ENCODE results near the gene GABPB1.

The GABPB1 gene

DNA sequence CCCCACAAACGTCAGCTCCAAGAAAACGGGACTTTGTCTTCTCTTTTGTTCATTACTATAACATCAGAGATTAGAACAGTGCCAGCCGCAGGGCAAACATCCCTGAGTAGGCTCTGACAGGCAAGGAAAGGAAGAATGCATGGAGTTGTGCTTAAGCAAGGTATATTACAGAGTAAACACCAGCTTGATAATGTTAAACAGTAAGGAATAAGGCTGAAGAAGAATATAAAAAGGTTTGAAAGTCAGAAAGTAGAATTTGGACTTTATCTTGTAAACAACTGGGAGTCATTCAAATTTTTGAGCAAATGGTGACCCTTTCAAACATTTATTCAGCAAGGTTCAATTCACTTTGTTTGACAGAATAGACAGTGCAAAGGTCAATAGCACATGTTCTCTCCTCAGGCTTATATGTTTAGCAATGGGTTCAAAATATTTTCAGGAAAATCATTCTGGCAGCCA, 11.0 kb downstream of the GABPB1 start:
- no peak for DNase-seq (ENCODE audit: low spot score)

DNA sequence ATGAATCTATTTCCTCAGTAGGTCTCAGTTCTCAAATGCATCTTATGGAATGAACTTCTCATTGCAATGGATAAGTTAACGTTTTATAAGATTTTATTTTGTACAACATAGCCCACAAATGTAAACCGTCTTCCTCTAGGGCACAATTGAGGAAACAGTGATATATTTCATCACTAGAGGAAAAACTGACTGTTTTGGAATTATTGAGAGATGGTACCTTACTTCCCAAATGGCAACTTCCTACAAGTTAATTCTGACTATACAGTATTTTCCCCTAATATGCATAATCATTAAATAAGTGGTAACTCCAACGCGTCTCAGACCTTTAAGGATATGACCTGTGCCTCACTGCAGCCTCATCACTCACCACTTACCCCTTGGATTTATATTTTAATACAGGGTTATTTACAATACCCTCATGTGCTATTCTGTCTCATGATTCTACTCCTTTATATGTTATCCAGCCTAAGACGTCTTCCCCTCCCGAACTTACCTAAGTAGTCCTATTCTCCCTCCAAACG, 13.3 kb downstream of the GABPB1 start:
- no peak for DNase-seq (ENCODE audit: low spot score)

DNA sequence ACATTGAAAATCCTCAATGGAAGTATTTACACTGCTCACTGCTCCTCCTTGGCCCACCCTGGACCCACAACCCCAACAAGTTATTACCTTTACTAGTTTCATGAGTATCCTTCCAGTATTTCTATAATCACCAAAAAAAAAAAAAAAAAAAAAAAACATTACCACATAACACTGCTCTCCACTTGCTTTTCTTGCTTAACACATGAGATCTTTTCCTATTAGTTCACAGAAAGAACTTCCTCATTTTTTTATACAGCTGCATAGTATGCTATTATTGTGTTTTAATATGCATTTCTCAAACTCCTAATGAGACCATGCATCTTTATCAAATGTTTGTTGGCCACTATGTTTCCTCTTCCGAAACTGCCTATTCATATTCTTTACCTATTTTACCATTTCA, 14.6 kb downstream of the GABPB1 start:
- no peak for DNase-seq (ENCODE audit: low spot score)

DNA sequence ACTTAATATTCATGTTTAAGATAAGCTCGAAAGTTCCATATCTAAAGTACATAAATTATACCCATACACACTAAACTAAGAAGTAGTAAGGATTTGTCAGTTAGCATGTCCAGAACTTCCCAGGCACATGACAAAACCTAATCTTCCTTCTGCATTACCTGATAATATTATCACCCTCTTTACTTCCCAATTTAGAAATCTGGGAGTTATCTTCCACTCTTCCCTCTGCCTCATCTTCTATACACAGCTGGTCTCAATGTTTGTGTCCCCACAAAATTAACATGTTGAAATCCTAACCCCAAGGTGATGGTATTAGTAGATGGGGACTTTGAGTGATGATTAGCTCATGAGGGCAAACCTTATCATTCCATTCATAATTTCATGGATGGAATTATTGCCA, 15.3 kb downstream of the GABPB1 start:
- no peak for DNase-seq (ENCODE audit: low spot score)

DNA sequence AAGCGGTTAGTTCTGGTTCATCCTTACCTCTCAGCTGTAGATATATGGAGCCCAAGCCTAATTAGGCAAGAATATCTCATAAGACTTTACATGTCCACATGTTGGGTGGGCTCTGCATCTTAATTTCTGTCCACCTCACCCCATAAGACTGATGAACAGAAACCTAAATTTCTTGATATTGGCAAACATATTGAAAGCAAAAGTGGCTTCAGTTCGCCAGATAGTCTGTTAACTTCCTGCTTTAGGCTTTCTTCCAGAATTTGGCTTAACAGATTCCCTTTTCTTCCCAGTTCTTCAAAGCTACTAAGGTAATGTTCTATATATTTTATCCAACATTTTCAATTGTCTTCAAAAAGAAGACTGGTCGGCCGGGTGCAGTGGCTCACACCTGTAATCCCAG, 19.7 kb downstream of the GABPB1 start:
- no peak for DNase-seq (ENCODE audit: low spot score)

DNA sequence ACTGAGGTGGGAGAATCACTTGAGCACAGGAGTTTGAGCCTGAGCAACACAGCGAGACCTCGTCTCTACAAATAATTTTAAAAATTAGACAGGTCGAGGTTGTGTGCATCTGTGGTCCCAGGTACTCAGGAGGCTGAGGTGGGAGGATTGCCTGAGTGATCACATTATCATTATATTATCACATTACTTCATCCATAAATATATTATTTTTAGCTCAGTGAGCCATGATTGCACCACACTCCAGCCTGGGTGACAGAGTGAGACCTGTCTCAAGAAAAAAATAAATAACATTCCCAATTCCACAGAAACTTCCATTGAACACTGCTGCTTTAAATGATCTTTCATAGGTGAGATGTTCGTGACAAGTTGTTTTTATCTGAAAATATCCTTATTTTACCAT, 21.8 kb downstream of the GABPB1 start:
- no peak for DNase-seq (ENCODE audit: low spot score)

DNA sequence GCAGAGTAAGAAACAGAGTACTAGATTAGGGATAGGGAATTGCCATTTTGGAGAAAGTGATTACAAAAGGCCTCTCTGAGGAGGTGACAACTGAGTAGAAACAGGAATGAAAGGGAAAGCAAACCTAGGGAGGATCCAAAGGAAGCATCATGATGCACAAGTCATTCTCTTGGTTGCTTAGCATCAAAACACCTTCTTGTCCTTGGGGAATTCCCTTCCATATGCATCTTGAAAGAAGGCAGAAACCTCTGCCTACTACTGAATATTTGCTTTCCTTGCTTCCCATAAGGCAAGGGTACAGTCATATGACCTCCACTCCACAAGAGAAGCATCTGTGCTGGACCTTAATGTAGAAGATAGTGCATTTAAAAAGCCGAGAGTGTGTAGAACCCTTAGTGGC, 24.1 kb downstream of the GABPB1 start:
- no peak for DNase-seq (ENCODE audit: low spot score)

DNA sequence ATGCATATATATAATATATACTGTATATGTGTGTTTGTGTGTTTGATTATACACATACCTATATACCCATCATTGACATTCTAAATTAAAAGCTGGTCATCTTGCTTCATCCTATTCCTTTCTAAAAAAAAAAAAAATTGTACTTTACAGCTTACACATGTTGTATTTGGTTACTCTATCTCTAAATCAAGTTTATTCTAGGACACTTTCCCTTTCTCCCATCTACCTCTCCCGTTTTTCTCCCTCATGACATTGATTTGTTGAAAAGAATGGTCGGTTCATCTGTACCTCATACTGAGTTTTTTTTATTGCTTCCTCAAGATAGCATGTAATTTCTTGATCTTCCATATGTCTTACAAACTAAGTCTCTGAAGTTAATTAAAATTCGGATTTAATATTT, 26.9 kb downstream of the GABPB1 start:
- DNase-seq (ENCODE audit: low spot score), result no peak

DNA sequence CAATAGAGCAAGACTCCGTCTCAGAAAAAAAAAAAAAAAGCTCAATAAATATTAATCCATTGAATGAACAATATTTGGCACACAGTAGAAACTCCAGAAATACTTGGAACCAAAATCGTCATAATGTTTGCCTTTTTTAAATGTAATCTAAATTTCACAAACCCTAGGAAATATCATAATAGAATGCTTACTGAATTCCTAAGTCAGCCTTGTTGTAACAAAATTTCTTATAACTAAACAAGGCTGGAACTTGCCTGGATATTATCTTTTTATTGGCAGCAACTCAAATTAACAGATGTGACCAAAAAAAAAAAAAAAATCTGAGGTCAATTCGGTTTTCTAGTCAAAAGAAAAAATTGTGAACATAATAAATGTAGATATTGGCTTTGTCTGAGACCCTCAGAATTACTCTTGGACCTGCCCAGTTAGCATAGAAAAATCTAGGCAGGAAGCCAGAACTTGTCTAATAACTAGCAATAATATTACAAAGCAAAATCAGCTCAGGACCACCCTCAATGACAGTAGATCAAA, 33.3 kb downstream of the GABPB1 start:
- DNase-seq (ENCODE audit: low spot score), result no peak

DNA sequence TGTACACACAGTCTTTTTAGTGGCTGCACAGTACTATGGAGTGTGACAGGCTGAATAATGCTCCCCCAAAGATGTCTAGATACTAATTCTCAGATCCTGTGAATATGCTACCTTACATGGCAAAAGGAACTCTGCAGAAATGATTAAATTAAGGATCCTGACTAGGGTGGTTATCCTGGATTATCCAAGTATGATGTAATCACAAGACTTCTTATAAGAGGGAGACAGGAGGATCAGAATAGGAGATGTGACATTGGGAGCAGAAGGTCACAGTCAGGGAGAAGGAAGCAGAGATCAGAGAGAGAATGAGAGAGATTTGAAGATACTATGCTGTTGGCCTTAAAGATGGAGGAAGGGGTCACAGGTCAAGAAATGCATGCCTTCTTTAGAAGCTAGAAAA, 34.5 kb downstream of the GABPB1 start:
- DNase-seq (ENCODE audit: low spot score), result no peak

DNA sequence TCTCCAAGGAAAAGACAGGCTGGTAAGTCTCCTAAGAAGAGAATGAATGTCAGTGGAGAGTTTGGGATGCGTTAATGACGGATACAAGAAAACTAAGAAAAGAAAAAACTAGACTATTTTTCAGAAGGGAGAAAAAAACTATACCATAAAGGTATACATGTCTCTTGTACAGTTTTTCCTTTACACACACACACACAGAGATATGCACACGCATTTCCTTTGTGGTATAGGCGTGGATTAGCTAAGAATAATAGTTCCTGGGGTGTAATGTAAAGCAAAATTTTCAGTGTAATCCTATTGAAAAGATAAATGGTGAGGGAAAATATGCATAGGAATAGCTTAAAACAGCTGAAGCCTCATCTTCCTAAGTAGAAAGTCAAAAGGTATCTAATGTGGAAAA, 36.3 kb downstream of the GABPB1 start:
- no peak for DNase-seq (ENCODE audit: low spot score)

DNA sequence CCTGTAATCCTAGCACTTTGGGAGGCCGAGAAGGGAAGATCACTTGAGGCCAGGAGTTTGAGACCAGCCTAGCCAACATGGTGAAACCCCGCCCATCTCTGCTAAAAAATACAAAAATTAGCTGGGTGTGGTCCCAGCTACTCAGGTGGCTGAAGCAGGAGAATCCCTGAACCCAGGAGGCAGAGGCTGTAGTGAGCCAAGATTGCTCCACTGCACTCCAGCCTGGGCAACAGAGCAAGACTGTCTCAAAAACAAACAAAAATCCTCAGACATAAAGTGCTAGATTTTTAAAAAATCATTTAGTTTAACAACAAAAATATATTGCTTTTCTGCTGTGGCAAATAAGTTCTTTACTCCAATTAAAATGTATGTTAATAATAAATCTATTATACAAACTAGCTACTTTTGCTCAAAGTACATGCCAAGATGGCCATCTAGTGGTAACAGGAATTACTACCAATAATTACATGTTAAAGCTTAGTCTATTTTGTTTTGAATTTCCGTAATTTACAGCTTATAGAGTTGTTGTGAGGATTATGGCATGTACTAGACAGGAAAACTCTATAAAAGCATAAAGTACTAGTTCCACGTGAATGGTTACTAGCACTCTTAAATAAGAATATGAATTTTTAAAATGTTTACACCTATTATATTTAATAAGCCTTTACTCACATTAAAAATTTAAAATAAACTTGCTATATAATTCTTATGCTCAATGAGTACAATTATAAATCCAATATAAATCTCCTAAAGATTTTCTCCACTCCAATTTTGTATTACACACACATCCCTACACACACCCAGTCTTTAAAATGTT, 39.0 kb downstream of the GABPB1 start:
- peak; percentile 70 for DNase-seq (ENCODE audit: low spot score)

DNA sequence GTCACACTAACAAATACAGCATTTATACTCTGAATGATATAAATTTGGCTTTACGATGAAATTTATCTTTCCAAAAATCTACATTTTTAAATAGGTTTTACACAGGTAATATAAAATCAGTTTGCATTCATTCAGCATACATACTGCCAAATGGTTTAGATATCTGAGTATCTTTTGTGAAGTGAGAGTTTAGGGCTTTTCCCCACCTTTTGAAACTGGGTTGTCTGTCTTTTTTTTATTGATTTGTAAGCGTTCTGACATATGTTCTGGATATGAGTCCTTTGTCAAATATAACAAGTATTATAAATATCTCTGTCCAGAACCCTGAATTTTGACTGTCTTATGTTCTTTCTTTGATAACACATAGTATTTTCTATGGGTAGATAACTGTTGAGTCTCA, 42.4 kb downstream of the GABPB1 start:
- DNase-seq (ENCODE audit: low spot score), result no peak

DNA sequence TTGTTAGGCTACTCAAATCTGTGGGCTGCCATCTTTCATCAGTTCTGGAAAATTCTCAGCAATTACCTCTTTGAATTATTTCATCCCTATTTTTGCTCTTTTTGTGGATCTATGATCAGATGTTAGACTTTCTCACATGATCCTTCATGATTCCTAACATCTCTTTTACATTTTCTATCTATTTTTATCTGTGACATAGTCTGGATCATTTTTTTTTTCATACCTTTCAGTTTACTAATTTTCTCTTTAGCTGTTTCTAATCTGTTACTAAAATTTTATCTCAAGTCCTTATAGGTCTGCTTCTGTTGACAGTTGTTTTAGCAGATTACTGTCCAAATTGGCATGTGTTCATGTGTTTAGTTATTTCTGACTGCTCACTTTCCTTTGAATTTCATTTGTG, 47.2 kb downstream of the GABPB1 start:
- DNase-seq (ENCODE audit: low spot score), result no peak

DNA sequence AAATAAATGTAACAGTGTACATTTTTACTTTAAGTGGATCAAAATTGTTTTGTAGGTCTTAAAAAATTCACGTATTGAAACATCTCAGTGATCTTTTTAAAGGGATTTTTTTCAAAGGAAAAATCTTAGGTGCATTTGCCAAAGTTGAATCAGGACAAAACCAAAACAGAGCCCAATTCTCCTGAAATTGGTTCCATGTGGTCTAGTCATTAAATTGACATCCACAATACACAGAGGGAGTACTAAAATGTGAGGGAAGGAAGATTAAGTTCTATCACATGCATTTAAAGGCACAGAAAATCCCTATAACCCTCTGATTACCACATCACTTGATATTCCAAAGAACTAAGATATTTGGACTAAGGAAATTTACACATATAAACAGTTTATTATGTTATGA, 50.2 kb downstream of the GABPB1 start:
- DNase-seq (ENCODE audit: low spot score), result no peak

DNA sequence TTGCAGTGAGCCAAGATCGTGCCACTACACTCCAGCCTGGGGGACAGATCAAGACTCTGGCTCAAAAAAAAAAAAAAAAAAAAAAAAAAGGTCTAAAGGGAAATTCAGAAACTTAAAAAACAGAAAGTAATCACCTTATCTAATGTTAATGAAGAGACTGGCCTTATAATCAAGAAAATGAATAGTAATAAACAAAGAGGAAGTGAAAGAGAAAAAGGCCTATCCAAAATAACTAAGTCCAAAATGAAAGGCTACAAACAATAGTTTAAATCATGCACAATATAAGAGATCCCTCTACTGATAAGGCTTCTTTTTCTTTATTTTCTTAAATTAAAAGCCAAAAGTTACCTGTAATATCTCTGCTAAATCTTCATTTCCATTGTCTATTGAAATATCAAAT, 52.4 kb downstream of the GABPB1 start:
- no peak for DNase-seq (ENCODE audit: low spot score)

DNA sequence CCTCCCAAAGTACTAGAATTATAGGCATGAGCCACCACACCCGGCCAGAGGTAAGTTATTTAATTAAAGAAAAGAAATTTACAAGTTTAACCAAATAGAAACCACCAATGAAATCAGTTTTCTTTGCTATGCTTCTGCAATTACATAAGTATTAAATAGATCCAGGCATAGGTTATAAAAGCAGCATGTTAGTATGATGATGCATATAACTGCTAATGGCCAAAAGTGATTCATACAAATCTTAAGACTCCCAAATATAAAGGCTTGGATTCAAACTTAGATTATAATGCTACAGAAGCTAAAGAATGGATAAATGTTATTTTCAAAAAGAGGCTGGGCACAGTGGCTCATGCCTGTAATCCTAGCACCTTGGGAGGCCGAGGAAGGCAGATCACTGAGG, 56.7 kb downstream of the GABPB1 start:
- no peak for DNase-seq (ENCODE audit: low spot score)

DNA sequence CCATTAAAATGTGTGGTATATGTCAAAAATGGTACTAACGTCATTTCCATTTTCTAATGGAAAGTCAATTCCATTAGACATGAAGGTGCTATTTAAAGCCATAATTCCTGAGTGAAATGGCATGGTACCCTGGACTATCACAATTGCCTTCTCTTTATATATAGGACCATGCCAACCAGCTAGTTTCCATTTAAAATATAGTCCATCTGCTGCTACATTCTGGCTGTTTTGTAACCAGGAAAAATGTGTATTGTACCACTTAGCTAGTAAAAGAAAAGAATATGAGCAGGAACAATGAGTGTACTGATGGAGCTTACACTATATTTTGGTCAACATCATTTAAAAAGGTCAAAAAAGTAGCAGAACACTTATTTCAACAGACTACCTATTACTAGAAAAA, 59.0 kb downstream of the GABPB1 start:
- no peak for DNase-seq (ENCODE audit: low spot score)

DNA sequence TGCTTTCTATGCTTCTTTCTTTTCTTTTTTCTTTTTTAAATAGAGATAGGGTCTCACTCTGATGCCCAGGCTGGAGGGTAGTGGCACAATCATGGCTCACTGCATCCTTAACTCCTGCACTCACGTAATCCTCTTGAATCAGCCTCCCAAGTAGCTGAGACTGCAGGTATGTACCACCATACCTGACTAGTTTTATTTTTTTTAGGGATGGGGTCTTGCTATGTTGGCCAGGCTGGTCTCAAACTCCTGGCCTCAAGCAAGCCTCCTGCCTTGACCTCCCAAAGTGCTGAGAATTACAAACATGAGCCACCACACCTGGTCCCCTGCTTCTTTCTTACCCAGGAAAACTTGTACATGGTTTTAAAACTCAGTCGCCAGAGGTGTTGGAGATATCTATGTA, 65.2 kb downstream of the GABPB1 start:
- DNase-seq (ENCODE audit: low spot score), result no peak

DNA sequence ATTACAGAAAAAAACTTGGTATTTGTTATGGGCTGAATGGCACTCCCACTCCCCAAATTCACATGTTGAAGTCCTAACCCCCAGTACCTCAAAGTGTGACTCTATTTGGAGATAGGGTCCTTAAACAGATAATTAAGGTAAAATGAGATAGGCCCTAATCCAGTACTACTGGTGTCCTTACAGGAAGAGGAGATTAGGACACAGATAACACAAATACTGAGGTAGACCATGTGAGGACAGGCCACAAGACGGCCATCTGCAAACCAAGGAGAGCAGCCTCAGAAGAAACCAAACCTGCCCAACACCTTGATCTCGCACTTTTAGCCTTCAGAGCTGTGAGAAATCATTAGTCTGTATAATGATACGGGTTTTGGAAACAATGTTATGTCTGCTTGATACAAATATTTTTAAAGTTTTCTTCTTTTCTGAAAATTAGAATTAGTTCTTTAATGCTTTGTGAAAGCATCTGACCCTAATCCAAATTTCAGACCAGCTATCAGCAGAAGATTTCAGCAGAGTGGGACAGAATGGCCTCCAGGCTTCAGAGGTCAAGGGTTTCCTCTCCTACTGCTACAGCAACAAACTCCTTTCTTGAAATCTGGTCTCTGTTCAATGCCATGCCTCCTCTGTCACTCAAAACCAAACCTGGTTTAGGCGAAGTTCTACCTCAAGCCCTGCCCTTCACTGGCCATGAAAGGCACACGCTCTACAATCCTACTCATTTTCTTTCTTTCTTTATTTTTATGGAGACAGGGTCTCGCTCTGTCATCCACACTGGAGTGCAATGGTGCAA, 67.5 kb downstream of the GABPB1 start:
- DNase-seq (ENCODE audit: low spot score), result no peak

DNA sequence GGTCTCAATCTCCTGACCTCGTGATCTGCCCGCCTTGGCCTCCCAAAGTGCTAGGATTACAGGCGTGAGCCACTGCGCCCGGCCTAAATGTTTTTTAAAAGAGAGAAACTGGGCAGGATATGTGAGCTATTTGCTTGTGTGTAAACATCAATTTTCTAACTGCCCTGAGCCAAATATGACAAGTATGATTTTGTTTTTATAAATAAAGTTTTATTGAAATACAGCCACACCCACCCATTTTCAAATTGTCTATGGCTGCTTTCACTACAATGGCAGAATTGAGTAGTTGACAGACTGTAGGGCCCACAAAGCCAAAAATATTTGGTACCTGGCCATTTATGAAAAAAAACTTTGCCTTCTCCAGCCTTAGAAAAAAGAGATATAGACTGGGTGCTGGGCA, 73.6 kb downstream of the GABPB1 start:
- no peak for DNase-seq (ENCODE audit: low spot score)

DNA sequence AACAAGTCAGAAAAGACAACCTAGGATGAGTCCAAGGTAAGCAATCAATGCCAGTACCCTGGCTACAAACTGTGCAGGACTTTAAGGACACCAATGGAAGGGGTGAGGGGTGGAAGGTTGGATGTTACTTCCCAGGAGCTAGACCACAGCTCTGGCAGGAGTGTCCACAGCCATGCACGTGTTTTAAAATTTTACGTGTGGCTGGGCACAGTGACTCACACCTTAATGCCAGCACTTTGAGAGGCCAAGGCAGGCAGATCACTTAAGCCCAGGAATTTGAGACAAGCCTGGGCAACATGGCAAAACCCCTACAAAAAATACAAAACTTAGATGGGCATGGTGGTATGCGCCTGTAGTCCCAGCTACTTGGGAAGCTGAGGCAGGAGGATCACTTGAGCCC, 74.7 kb downstream of the GABPB1 start:
- no peak for DNase-seq (ENCODE audit: low spot score)

DNA sequence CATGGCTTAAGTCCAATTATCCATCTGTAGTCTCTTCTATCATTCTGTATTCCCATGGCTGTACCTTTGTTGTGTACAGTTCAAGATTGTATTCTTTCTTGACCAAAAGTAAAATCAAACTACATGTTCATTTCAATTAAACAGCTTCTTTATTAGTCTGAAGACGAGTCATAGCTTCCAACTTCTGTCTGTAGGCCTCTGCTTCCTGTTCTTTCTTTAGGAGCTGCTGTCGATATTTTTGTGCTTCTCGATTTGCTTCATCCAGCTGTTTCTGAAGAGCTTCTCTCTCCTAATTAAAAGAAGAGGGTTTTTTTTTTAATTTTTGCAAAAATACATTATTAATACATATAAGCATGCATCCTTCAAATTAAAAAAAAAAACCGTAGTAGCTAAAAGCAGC, 76.5 kb downstream of the GABPB1 start:
- DNase-seq (ENCODE audit: low spot score), result no peak

All from RKO (cell line).